Activated naive CD4-positive, alpha-beta T cell treated with Interleukin-2 at 50 U/mL for 16 hours (primary cell): Measurements from ENCODE around the gene ANAPC10.
"Not testable (repeated sequence)": the region's sequence is repeated elsewhere in the genome, so short reads cannot be mapped to it uniquely, and the experiment has no call there.

Experiments
- DNase-seq: peaks from one replicate; pipeline ENCODE4 v3.0.0-alpha.2; 2020

ANAPC10 gene

DNA sequence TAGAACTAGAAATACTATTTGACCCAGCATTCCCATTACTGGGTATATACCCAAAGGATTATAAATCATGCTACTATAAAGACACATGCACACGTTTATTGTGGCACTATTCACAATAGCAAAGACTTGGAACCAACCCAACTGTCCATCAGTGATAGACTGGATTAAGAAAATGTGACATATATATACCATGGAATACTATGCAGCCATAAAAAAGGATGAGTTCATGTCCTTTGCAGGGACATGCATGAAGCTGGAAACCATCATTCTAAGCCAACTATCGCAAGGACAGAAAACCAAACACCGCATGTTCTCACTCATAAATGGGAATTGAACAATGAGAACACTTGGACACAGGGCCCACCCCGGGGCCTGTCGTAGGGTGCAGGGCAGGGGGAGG lies 97.3 kb downstream of the ANAPC10 start:
- not testable (repeated sequence) for DNase-seq

DNA sequence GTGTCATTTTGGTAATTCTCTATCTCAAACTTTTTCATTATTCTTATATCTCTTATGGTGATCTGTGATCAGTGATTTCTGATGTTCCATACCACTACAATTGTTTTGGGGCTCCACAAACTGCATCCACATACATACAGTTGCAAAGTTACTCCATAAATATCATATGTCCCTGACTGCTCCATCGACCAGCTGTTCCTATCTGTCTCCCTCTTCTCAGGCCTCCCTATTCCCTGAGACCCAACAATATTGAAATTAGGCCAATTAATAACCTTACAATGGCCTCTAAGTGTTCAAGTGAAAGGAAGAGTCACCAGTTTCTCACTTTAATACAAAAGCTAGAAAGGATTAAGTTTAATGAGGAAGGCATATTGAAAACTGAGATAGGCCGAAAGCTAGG lies 108.7 kb downstream of the ANAPC10 start:
- DNase-seq = no peak

DNA sequence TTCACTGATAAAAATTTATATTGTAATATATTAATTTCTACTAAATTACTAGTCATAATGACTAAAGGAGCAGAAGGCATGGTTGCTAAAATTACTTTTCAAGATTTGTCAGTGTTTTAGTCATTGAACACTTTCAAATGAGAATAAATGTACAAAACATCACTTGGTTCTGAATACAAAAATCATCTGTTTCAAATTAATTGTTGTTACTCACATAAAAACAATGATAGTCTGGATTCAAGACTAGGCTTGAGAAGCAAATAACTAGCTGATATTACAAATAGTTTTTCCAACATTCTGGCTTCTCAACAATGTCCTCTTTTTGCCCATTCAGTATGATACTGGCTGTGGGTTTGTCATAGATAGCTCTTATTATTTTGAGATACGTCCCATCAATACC lies 112.5 kb downstream of the ANAPC10 start:
- DNase-seq = no peak

DNA sequence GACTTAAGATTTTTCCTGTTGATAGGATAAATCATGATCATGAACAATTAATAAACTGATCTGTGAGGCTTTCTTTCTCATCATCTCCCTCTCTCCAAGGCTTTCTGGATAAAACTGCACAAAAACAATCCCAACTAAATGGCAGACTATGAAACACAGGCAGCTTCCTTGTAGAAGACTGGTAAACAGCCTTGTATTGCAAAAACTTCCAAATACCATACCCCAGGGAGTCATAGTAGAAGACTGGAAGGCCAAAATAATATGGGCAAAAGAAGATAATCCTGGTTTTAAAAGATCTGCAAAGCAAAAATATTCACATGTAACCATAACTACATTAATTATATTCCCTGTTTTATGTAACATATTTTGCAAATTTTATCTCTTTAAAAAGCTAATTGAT lies 113.0 kb downstream of the ANAPC10 start:
- DNase-seq = no peak

DNA sequence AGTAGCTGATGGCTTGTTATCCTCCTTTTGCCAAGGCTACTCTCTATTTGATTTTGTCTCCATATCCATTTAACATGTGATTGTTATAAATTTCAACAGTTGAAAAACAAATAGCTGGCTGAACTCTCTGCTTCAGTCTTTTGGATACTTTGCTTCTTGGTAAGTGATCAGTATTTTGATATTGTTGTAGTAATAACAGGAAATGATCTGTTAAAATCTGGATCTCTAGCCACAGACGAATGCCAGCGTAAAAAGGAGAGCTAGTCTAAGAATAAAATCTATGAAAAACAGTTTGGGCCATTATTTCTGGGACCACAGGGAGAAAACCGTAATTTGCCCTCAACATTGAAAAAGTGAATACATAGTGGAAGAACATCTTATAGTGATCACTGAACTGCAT lies 113.8 kb downstream of the ANAPC10 start:
- DNase-seq = no peak

DNA sequence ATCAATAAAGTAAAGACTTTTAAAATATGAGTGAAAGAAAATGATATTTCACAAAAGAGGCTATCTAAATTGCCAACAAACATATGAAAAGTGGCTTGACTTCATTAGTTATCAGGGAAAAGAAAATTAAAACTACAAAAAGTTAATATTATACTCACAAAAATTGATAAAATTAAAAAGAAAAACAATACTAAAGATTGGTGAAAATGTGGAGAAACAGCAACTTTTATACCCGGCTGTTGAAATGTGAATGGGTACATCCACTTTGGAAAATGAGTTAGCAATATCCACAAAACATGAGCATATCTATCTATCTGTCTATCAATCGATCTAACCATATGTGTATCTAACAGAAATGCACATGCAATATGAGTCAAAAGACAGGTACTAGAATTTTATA lies 122.3 kb downstream of the ANAPC10 start:
- no peak for DNase-seq

DNA sequence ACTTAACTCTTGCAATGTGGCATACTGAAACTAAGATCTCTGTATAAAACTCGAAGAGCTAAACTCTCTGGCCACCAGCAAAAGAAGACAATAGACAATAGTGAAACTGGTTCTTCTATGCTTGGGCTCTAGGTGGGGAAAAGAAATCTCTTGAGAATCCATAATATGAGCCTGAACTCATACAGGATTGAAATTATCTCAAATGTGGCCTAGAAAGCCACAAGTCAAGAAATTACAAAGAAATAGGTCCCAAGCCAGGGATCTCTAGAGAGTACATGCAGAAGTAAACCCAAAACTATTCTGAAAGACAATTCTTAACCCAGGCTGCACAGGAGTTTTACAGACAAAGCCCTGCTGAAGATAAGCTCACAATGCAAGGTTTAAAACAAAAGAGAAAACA lies 127.4 kb downstream of the ANAPC10 start:
- no peak for DNase-seq

DNA sequence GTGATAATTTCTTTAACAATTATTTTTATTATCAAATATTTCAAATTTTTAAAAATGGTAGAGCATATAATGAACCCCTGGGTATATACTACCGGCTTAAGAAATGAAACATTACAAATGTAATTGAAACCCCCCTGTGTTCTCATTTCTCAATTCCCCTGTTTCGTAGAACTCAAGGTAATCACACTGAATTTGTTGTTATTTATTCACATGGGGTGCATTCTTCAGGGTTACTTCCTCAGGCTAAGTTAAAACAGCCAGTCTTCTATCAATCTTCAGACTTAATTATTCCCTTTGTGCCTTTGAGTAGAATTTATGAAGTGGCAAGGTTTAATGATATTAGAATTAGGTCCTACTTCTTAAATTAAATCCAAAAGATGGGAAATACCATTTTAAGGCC lies 128.2 kb downstream of the ANAPC10 start:
- DNase-seq = no peak

DNA sequence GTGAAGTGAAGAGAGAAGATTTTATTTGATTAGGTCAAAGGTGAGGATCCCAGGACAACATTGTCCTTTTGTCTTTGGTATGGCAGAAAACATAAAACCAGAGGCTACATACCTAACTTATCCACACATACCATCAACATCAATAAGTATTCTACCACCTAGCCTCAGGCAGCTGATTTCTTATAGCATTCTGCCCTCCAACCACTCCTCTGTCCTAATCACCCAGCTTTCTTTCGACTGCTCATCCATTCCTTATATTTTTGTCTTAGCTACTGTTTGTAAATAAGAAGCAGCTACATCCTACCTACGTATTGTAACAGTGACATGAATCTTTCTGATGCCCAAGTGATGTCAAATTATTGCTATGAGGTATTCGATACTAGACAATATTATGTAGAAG lies 129.4 kb downstream of the ANAPC10 start:
- DNase-seq = no peak

DNA sequence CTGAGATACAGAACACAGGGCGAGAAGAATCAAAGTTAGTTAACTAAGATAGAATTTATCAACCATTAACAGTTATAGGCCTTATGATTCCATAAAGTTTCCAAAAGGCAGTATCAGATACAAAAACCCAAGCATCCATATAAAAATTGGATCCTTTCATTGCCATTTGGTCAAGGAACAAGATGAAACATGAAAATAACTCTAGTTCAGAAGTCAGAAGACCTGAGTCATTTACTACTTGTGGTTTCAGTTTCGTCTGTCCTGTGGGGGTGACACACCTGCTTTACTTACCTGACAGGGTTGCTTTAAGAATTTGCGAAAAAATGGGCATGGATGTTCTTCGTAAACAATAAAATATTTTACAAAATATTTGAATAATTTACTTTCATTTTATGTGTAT lies 130.8 kb downstream of the ANAPC10 start:
- DNase-seq = no peak

DNA sequence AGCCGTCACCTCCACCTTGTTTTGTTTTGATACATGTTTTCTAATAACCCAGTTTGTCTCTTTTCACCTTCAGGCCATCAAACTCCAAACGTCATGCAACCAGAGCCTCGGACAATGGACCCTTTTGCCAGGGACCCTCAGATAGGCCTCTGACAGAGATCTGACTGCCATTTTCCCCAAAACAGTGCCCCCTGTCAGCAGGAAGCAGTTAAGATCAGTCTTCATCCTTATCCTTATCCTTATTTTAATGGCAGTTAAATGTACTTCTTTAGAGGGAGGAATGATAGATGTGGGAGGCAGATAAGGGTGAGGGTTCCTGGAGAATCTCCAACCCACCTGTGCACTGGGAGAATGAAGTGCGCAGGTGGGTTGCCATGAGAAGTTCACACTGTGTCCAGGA lies 135.7 kb downstream of the ANAPC10 start:
- DNase-seq = no peak

DNA sequence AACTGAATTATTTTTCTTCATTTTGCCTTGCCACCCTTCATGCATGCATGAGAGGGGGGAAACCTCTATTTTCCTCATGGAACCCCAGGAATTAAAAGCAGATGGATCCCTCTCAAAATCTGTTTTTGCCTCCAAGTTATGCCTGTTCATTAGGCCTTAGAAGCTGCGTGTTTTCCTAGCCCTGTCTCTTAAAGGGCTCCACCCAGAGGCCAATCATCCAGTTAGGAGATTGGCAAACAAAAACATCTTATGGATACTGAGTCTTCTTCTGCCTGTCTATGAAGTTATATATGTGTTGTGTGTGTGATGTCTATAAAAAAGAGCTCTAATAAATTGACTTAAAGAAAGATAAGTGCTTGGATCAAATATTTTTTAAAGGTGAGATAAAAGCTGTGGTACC lies 142.9 kb downstream of the ANAPC10 start:
- DNase-seq = no peak

DNA sequence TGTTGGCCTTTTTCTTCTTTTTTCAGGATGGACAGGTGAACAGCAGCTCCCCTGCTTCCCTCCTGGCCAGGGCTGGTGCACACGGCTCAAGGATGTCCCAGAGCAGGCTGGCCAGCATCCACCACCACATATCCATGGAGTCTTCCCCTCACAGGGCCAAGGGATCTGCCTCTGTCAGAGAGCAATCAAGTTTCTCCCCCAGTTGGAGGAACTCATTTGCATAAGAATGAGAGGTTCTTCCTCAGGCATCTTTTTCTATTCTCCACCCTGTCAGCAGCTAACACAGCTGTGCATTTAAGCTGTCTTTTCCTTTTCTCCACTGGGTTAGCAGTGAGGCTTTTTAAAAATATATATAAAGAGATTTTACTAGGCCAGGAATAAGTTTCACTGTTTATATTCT lies 143.8 kb downstream of the ANAPC10 start:
- no peak for DNase-seq

DNA sequence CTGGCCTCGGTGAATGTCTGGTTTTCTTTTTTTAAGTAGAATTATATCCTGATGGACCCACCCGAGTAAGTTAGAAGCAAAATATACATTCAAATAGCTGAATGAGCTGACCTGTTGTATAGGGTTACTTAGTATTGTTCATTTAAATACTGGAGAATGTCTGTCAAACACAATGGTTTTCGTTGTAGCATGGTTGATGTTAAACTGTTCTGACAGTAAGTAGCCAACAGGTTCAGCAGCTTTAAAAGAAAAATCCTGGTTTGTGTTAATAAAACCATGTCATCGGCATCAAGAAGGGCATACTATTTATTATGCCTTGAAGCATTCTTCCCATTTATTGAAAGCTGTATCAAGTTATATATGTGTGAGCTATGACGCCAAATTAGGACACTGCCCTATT lies 149.6 kb downstream of the ANAPC10 start:
- no peak for DNase-seq

DNA sequence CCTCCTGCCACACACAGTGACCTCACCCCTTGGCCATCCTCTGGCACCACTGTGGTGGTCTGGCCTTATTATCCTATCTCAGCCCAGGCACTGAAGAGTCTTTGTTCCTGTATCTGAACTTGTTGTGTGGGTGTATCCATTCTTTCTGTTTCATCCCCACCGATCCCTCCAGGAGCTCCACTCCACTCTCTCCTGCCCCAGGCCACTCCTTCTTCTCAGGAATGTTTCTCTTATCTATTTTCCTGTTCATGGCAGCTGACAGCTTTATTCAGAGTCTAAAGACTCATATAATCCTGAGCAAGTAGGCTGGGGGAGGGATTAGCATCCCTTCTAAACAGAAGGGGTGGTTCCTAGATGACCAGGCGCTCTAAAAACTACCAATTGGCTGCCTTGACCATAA lies 150.0 kb downstream of the ANAPC10 start:
- DNase-seq = no peak
